NCI-H774 (cell line): Measurements from ENCODE around the gene MAPK1IP1L.
"Not testable (repeated sequence)": the region's sequence is repeated elsewhere in the genome, so short reads cannot be mapped to it uniquely, and the experiment has no call there.

Source experiments
- DNase-seq: peaks from one replicate; lab custom pipeline; 2025; lab: John Stamatoyannopoulos, UW

The MAPK1IP1L gene

DNA sequence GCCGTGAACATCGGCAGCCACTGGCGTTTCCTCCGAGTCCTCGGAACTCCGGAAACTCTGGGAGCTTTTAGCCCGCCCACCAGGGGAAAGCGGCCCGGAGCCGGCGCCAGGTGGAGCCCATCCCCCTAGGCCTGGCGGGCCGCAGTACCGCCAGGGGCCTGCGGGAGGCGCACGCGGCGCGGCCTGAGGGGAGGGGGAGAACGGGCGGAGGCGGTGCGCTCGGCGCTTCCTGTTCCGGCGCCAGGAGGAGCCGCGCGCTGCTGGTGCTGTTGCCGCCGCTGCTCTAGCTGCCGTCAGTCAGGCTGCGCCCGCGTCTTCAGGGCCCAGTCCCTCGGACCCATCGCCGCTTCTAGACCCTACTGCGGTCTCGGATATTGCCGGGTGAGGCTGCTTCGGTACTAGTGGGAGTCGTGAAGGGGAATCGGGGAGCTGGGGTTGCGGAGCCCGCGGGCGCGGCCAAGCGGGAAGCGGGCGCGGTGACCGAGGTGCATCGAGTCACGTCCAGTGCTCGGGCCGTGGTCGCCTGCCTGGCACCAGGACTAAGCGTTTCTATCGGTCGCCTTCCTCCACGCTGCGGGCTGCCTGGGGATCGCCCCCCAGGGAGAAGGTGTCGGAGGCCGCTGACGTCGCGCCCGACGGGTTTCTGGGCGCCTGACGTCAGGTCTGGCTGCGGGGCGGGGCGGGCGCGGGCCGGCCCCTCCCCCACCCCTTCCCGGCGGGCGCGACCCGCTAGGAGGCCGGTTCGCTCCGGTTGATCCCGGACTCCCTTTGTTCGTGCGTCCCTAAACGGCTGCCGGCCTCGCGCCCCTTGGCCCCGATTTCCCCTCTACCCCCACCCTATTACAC is at the start of gene MAPK1IP1L:
TSS of gene MAPK1IP1L (plus strand) at position 225 of the 846 bp plus-strand sequence. CDS start 10,037 bp downstream, outside the sequence.
- peak; percentile 73 for DNase-seq

DNA sequence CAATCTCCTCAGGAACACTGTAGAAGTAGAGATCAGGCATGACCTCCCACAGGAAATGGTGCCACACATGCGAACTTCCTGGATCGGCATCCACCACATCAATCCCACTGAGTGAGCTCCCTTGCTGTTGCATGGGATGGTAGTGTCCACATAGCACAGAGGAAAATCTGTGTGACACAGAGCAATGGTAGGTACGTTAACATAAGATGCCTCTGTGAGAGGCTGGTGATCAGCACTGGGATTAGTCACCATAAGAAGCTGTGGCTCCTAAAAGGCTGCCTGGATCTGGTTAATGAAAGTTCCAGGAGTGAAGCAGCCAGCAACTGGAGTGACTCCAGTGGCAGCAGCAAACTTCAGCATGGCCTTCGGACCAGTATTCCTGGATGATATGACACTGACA is 46.4 kb upstream of the MAPK1IP1L start:
- no peak for DNase-seq

- DNase-seq: no peak
Observed at GRCh38 chr14:55015006-55015405, 36.4 kb upstream of the MAPK1IP1L start.

DNA sequence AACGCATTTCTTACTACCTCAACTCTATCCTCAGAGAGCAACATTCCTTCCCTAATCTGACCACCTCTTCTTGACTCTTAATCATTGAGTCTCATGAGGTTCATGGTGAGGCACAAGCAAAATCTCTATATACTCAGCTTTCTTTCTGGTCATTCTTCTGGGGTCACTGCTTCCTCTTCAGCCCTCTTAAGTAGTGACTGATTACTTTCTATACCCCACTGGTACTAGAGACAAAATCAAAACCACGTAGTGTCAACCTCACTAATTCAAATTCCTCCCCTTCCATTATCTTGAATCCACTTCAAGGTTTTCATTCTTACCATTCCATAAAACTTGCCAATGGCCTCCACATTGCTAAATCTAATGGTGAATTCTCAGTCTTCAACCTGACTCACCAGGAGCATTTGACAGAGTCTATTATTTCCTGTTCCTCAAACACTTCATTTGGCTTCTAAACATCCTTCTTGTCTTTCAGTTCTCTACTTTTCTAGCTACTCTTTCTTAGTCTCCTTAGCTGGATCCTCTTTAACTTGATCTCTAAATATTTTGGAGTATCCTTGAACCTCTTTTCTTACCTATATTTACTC is 31.4 kb upstream of the MAPK1IP1L start:
- no peak for DNase-seq

- not testable (repeated sequence) for DNase-seq
Observed at GRCh38 chr14:55024365-55024764, 27.1 kb upstream of the MAPK1IP1L start.

- DNase-seq: no peak
Observed at GRCh38 chr14:55025948-55026347, 25.5 kb upstream of the MAPK1IP1L start.

DNA sequence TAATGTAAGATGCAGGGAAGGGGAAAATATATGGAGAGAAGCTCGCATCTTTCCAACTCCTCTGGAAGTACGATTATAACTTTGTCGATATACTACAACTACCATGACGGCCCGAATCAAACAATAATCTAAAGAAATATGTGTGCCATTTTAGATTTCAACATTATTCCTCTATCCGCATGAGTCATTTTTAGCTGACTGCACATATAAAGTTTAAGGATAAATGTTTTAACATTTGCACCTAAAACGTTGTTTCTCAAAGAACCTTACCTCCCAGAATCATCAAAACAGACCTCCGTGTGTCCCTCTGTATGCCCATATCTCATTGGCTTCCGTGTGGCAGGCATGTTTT is 25.0 kb upstream of the MAPK1IP1L start:
- DNase-seq: no peak

DNA sequence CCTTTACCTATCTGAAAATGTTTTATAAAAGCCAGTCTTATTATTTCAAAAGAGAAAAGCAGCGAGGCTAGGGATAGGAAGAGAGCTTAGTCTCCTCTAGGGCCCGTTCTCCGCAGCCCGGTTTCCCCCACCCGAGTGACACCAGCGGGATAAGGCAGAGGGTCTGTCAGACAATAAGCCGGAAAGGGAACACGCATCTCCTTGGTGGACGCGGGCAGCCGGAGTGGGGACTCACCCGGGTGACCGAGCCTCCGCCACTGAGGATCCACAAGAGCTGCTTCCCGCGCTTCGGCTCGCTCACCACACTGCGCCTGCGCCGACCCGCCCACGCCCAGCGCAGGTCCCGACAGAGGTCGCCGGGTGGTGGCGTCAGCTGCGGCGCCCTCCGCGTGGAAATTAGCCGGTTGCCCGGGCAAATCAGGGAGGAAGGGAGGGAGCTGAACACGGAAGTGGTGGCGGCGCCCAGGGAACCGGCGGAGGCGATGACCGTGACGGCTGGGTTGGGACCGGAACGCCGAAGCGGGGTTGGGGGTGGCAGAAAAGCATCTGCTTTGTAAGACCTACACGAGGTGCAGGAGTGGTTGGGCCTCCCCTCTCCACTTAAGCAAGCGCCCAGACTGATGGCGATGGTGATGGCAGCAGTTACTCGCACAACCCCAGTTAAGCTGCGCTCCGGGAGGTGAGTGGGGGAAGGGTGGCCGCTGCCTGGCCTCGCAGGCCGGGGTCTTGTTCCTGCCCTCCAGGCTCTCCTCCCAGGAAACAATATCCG is 24.5 kb upstream of the MAPK1IP1L start, which contains the start of the genes SOCS4 and WDHD1:
TSS of gene SOCS4 (plus strand) at position 444 of the 769 bp plus-strand sequence. CDS start 15,806 bp downstream, outside the sequence.
TSS of gene WDHD1 (minus strand) at position 307 of the 769 bp plus-strand sequence. CDS start 312 bp downstream, outside the sequence.
- peak; percentile 83 for DNase-seq

DNA sequence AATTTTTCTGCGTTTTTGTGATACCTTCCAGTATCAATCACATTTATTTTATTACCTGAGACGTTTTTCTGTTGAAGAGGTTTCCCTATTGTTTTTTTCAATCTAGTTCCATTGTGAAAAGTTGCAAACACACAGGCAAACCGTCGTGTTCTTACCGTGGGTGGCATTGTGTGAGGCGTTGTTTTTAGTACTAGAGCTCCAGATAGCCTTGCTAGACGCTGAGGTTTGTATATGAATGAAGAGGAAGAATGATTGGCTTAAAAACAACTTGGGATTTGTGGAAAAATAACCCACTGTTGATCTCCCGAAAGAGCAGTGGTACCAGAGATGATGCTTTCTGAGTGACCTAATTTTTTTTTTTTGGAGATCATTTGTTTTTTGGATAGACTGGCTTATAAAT is 23.4 kb upstream of the MAPK1IP1L start:
- DNase-seq: no peak

DNA sequence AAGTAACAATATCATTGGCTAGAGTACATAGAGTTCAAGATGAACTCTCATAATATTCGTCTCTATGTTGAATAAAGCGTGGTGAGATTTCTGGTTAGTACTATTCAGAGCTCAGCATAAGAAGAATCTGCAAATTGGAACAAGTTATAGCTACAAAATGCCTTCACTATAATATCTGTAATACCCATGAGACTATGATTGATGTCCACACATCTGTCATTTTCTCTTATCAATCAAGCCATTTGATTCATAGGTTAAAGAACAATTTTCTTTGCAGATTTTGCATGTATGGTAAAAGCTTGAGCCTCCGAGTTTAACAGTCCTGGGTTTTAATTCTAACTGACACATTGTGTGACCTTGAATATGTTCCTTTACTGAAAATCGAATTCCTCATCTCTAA is 23.0 kb upstream of the MAPK1IP1L start:
- DNase-seq: no peak

GRCh38 chr14:55031190-55031589 is 20.3 kb upstream of the MAPK1IP1L start:
- no peak for DNase-seq

GRCh38 chr14:55037995-55038394 is 13.5 kb upstream of the MAPK1IP1L start:
- not testable (repeated sequence) for DNase-seq

DNA sequence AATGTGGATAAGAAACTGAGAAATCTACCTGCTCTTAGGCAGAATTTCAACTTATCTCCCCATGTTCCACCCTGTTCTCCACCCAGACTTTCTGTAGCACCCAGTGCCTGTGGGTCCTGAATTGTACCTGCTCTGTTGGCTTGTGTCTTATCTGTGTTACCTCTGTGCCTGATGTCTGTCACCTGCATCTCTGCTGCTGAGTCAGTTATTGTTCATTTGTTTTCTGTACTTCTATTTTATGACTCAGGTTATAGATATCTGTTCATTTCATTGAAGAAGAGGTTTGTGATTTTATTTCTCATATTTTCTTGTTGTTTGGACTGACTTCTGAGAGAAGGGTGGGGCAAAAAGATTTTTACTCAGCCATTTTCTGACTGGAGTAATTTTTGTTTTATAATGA is 12.7 kb upstream of the MAPK1IP1L start:
- DNase-seq: no peak

GRCh38 chr14:55043528-55043927 is 7.9 kb upstream of the MAPK1IP1L start:
- no peak for DNase-seq

- no peak for DNase-seq
Observed at GRCh38 chr14:55045087-55045486, 6.4 kb upstream of the MAPK1IP1L start.

GRCh38 chr14:55047301-55048053 is 4.0 kb upstream of the MAPK1IP1L start:
- DNase-seq: no peak

GRCh38 chr14:55048900-55049436 is 2.5 kb upstream of the MAPK1IP1L start:
- no peak for DNase-seq

GRCh38 chr14:55051165-55051422 is 353 bp upstream of the MAPK1IP1L start:
- DNase-seq: no peak

- no peak for DNase-seq
Observed at GRCh38 chr14:55052269-55052930, 953 bp downstream of the MAPK1IP1L start.

DNA sequence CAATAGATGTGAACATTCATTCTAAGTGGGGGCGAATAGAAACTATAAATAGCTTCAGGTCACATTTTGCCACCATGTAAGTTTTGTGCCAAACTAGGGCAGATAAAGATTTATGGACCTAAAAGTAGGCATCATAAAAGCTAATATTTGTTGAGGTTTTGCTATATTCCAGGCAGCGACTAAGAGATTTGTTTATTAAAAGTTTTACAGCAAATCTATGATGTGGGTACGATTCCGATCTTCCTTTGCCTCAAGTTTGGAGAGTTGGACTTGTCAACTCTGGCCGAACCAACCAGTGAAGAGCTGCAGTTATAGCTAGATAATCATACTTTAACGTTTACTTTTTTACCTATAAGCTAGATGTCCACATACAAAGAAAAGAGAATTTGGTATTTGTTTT is 1.6 kb downstream of the MAPK1IP1L start:
- DNase-seq: no peak

GRCh38 chr14:55053500-55053899 is 2.1 kb downstream of the MAPK1IP1L start:
- no peak for DNase-seq
